HG02973 (cell line): ENCODE results near the gene COL4A1.
"Not testable (repeated sequence)": the region's sequence is repeated elsewhere in the genome, so short reads cannot be mapped to it uniquely, and the experiment has no call there.

ENCODE experiments used
- ATAC-seq: cut with Tn5 transposase; IDR thresholded peaks from one replicate; pipeline ENCODE4 v1.9.1; 2021; ENCODE audit warnings: moderate library complexity; ENCODE audit not compliant: unreplicated experiment

COL4A1 gene

DNA sequence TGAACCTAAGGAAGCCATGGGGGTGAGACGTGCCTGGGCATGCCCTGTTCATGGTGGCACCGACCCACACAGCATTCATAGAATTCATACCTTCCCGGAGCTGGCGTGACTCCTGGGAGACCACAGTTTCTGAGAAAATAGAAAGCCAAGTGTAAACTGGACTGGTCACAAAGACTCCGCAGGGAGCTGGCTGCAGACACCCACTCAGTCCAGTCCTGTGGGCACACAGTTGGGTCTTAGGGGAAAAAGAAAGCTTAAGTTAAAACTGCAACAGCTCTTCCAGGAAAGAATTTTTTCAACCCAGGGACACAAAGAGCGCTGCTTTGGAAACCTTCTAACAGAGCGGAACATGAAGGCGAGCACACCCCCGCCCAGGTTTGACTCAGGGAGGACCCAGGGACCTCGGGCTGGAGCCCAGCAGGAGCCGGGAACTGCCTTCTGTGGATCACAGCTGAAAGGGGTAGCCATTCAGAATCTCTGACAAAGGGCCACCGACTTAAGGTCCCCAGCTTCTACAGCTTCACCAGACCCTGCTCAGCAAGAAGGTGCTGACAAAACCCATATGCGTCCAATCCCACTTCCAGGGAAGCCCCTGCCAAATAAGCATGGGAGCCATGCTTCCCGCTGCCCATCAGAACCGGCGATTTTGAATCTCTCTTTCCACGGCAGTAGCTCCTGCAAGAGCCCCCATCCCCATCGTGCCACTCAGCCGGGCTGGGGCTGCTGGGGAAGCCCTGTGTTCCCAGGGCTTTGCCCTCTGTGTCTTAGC lies 183.7 kb downstream of the COL4A1 start:
- ATAC-seq: no peak

GRCh38 chr13:110121422-110122083 lies 185.4 kb downstream of the COL4A1 start:
- no peak for ATAC-seq

- no peak for ATAC-seq
Observed at GRCh38 chr13:110119935-110120905, 186.7 kb downstream of the COL4A1 start.

DNA sequence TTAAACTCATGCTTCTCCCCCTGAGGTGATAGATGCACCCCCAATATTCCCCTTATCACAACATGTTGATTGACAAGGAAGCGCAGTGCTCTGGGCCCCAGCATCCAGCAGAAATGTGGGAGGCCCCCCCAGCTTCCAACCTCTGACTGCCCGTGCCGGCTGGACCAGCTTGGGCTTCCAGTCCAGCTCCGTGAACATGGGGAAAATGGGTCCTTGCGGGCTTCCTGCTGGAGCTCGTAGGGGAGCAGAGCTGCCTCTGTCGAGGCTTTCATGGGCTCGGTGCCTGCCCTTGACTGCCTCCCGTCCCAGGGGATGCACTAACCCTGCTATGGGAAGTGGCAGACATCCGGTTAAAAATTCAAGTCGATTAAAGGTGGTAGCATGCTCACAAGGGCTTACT lies 188.9 kb downstream of the COL4A1 start:
- no peak for ATAC-seq

GRCh38 chr13:110116072-110116487 lies 190.9 kb downstream of the COL4A1 start:
- peak; percentile 69 for ATAC-seq

DNA sequence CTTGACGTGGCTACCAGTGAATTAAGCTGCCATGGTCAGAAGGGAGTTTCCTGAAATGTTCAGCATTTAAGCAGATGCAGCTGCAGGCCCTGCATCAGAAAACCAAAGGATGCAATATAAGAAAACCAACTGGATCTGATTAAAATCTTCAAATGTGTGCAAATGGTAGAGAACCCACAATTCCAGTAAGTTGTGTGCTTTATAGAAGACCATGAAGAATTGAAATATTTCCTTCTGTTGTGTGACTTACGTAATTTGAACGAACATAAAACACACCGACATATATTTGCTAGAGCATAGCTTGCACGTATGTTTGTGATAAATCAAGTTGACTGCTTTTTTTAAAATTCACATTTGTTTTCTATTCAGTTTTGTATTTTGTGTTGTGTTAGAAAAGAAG lies 191.4 kb downstream of the COL4A1 start:
- no peak for ATAC-seq

- ATAC-seq: no peak
Observed at GRCh38 chr13:110114316-110114715, 192.6 kb downstream of the COL4A1 start.

- ATAC-seq: no peak
Observed at GRCh38 chr13:110113284-110113764, 193.6 kb downstream of the COL4A1 start.

DNA sequence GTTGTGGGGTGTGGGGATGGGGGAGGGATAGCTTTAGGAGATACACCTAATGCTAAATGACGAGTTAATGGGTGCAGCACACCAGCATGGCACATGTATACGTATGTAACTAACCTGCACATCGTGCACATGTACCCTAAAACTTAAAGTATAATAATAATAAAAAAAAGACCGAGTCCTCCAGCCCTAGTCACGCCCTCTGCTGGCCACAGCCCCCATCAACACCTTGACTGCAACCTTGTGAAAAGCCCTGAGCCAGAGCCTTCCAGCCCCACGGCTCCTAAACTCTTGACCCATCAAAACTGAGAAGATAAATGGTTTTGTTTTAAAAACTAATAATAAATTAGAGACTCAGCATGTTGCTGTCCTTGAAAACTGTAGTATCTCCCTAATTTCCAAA lies 194.6 kb downstream of the COL4A1 start:
- ATAC-seq: not testable (repeated sequence)

GRCh38 chr13:110110783-110111182 lies 196.2 kb downstream of the COL4A1 start:
- ATAC-seq: no peak

DNA sequence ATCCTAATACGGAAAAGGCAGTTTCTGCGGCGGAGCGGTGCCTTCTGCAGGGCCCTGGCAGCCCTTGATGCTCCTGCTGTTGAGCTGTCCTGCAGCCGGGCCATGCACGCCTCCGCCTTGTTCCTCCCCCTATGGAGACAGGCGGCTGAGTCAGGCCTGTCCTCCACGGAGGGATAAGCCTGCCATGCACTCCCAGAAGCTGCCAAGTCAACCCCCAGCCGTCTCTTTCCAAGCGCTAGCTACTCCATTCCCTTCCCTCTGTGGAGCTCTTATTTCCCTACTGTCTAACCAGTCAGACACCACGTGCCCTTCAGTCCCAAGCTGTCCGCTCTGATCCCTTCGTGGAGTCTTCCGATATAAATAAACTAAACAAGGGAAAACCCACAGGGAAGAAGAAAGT lies 197.0 kb downstream of the COL4A1 start:
- no peak for ATAC-seq

DNA sequence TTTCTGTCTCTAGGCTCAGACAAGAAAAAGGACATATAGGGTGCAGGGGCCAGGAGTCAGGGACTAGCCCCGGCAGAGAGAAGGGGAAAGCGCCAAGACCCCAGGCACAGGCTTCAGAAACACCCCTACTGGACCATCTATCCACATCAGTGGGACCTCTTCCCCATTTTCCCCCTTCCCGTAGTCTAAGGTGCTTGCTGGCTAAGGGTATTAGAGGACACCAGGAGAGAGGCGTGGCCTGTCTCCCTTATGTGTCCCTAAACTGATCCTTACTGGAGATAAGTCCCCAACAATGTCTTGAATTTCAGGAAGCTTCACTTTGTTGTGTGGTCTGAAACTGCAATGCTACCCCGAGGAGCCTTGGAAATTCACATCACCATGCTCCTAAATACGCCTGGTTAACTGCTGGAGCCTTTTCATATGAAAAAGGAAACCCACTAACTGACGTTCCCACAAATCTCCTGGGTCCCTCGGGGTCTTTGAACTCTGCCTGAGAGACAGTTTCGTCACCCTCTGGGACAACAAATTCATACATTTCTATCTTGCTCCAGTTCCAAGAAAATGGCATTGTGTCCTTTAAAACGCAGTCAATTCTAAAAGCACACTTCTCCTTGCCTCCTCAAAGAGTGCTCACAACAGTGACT lies 197.7 kb downstream of the COL4A1 start:
- no peak for ATAC-seq

- no peak for ATAC-seq
Observed at GRCh38 chr13:110108348-110109139, 198.4 kb downstream of the COL4A1 start.

- no peak for ATAC-seq
Observed at GRCh38 chr13:110107568-110108347, 199.2 kb downstream of the COL4A1 start.

DNA sequence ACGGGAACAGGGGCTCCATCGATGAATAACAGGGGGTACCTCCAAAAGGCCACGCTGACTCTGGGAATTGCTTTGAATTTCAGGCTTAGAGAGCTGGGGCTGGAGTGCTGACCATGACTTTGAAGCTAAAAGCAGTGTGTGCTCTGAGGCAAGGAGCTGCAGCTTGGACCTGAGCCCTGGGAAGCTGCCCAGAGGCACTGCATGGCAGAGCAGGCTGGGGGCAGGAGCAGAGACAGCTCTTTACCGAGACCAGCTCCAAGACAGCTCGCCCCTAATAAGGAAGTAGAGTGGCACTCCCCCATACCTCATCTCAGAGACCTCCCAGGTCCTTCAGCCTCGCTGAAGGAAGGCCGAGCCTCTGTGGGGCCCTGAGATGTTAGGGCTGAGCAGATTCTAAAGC lies 200.2 kb downstream of the COL4A1 start:
- ATAC-seq: no peak

GRCh38 chr13:110105136-110105535 lies 201.8 kb downstream of the COL4A1 start:
- no peak for ATAC-seq

DNA sequence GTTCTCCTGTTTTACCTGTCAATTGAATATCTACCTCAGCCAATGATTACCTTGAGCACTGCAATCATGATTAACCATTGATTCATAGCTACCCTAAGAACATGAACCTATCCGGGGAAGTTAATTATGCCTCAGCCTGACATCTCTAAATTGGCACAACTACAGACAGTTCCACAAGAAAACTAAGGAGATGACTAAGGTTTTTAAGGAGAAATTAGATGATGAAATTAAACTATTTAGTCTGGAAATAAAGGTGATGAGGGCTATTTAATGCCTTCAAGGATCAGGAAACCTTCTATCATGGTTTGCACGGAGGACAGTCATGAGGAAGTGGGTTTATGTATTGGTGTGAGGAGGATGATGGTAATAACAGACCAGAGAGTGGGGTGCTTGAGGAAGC lies 203.4 kb downstream of the COL4A1 start:
- no peak for ATAC-seq

- no peak for ATAC-seq
Observed at GRCh38 chr13:110103026-110103425, 203.9 kb downstream of the COL4A1 start.

DNA sequence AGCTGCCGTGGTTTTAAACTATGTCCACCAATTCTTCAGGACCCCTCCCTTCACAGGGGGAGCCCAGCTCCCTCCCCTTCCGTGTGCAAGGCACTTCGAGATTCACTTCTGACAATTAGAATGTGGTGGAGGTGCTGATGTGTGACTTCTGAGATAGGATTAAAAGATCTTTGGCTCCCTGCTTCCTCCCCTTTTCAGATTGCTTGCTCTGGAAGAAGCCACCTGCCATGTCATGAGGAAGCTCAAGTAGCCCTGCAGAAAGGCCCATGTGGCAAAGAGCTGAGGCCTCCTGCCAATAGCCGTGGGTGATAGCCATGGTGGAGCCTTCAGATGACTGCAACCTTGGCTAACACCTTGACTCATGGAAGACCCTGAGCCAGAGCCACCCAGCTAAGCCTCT lies 204.9 kb downstream of the COL4A1 start:
- ATAC-seq: no peak
